ENCODE data around the gene PGA5.
"Not testable (repeated sequence)": the region's sequence is repeated elsewhere in the genome, so short reads cannot be mapped to it uniquely, and the experiment has no call there.

Gene PGA5

DNA sequence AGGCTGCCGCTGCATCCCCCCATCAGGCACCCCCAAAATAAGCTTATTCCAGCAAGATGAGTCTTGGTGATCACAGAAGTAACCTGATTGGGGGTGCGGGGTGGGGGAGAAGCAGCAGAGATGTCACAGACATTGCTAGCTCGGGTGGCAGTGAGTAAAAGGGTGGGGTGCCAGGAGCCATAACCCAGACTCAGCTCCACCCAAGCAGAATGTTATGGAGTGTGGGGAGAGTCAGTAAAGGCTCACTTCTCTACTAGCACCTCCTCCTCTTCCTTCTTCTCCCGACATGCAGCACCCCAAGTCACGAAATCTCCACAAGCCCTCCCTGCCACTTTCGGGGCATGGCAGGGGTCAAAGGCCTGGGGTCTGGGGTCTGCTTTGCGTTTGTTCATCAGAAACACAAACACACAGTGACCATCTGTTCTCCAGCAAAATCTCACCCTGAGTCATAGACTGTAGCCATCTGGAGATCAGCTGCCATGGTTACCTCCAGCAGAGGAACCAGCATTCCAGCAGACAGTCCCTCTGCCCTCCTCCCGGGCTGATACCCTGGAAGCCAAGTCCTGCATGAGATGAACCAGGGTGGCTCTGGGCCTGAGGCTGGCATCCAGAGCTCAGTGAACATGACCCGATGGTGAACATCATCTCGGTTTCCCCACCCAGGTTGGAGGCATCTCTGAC is 14.4 kb upstream of the PGA5 start:
- DNase-seq: not testable (repeated sequence)

DNA sequence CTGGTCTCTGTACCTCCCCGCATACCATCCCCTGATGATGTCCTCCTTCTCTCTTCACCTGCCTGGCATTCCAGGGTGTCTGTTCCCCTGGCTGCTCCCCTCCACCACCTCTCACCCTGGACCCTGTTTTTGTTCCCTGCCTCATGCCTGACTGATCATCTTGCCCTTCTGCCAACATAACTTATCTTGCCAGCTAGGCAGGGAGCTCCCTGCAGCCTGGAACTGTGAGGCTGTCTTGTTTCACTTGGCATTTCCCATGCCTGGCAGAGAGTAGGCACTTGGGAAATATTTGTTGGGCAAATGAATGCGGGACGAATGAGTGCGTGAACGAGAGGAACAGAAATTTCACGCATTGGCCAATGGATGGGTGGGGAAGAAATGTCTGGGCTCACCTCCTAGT is 11.5 kb upstream of the PGA5 start:
- DNase-seq: not testable (repeated sequence)

DNA sequence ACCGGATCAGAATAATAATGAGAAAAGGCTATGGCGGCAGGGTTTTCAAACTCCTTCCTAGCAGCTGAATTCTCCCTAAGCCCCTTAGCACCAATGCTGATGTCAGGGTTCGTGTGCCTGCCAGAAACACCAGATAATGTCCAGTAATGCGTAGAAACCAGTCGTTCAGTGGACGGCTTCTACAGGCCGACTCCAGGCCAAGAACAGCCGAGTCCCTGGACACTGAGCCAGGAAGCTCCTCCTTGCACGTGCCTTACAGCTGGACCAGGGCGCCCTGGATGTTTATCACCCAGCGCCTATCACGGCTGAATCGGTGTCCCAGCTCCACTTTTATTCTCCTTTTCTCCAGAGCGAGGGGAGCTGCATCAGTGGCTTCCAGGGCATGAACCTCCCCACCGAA is 9.9 kb upstream of the PGA5 start:
- not testable (repeated sequence) for DNase-seq

DNA sequence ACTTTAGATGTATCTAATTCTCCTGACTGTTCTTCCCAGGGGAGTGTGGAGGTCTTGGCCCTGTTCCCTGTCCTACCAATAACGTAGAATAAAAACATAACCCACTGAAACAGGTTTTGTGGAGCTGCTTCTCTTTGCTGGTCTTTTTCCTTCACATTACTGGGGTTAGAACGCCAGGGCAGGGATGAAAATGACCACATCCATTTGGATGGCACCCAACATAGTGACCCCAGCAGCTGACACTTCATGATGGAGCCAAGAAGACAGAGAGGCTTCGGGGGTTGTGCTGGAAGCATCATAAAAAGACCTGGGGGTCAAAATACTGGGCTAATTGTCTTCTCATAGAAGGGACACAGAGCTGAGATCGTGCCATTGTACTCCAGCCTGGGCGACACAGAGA is 9.4 kb upstream of the PGA5 start:
- not testable (repeated sequence) for DNase-seq

DNA sequence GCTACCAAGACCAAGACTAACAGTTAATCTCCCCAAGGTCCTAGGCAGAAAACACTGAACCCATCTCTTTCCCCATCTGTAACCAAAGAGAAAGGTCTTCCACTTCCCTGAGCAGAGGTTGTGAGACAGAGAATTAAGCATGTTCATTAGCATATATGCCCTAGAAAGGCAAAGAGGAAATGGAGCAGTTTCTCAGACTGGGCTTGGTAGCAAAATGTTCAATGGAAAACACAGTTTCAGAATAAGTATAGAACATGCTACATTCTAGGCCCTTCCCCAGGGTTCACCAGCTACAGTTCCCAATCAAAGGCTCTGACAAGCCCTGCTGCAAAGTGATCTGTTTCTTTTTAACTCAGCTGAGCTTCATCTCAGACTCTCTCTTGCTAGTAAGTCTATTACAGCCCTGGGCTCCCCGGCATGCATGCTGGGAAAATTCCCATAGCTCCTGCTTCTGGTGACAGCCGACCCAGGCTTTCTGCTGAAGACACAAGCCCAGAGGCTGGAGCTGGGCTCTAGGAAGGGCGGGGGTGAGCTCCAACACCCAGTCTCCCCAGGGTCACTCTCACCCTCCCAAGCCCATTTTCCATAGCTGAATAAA is 8.3 kb upstream of the PGA5 start:
- DNase-seq: not testable (repeated sequence)

- DNase-seq: not testable (repeated sequence)
These were observed 3.8 kb upstream of the PGA5 start for GRCh38 chr11:61237130-61237529.

GRCh38 chr11:61240288-61240687 is 687 bp upstream of the PGA5 start:
- DNase-seq: not testable (repeated sequence)

DNA sequence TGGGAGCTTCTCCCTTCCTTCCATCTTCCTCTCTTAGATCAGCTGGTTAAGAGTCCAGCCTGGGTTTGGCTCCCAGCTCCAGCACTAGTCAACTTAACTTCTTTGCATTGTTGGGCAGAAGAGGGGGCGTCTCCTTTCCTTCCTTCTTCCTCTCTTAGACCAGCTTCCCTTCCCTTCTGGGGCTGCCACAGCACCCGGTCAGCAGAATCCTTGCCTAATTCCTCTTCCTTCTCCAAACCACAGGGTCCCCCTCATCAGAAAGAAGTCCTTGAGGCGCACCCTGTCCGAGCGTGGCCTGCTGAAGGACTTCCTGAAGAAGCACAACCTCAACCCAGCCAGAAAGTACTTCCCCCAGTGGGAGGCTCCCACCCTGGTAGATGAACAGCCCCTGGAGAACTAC is 551 bp downstream of the PGA5 start:
- DNase-seq: not testable (repeated sequence)

DNA sequence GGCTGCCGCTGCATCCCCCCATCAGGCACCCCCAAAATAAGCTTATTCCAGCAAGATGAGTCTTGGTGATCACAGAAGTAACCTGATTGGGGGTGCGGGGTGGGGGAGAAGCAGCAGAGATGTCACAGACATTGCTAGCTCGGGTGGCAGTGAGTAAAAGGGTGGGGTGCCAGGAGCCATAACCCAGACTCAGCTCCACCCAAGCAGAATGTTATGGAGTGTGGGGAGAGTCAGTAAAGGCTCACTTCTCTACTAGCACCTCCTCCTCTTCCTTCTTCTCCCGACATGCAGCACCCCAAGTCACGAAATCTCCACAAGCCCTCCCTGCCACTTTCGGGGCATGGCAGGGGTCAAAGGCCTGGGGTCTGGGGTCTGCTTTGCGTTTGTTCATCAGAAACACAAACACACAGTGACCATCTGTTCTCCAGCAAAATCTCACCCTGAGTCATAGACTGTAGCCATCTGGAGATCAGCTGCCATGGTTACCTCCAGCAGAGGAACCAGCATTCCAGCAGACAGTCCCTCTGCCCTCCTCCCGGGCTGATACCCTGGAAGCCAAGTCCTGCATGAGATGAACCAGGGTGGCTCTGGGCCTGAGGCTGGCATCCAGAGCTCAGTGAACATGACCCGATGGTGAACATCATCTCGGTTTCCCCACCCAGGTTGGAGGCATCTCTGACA is 4.4 kb downstream of the PGA5 start:
- not testable (repeated sequence) for DNase-seq

DNA sequence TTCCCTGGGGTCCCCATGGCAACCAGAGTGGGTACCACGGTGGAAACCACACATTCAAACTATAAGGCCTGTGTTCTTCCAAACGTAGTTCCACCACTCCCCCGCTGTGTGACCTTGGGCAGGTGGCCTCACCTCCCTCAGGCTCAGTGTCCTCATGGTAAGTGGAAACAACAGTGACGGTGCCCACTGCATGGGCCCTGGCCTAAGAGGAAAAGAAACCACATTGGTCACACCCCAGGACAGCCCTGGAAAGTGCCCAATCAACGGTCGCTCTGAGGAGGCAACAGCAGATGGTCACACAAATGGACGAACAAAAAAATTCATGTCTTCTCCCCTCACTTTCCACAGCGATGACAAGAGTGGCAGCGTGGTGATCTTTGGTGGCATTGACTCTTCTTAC is 7.1 kb downstream of the PGA5 start:
- not testable (repeated sequence) for DNase-seq

DNA sequence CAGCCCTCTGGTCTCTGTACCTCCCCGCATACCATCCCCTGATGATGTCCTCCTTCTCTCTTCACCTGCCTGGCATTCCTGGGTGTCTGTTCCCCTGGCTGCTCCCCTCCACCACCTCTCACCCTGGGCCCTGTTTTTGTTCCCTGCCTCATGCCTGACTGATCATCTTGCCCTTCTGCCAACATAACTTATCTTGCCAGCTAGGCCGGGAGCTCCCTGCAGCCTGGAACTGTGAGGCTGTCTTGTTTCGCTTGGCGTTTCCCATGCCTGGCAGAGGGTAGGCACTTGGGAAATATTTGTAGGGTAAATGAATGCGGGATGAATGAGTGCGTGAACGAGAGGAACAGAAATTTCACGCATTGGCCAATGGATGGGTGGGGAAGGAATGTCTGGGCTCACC is 8.2 kb downstream of the PGA5 start:
- DNase-seq: not testable (repeated sequence)

- not testable (repeated sequence) for DNase-seq
These were observed 10.1 kb downstream of the PGA5 start for GRCh38 chr11:61250796-61251765.

- not testable (repeated sequence) for DNase-seq
These were observed 11.4 kb downstream of the PGA5 start for GRCh38 chr11:61252332-61252731.

GRCh38 chr11:61254403-61255025 is 13.5 kb downstream of the PGA5 start:
- peak; percentile 28 for DNase-seq

- DNase-seq: no peak
These were observed 15.9 kb downstream of the PGA5 start for GRCh38 chr11:61256710-61257482.

DNA sequence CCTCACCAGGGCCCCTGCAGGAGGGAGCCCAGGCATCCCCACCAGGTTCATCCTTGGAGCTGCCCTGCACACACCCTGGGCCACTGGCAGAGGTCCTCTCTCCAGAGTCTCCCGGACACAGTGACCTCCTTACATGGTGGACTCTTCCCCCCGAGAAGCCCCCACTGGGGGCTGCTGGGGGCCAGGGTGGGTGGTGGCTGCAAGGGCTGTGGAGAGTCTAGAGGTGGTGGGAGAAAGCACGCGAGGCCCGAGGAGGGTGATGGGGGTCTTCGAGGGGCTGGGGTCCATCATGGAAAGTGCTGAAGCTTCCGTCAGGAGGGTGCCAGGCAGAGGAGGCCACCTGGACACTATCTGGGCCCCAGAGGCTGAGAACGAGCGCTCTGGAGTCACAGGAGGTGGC is 17.6 kb downstream of the PGA5 start:
- DNase-seq: no peak

DNA sequence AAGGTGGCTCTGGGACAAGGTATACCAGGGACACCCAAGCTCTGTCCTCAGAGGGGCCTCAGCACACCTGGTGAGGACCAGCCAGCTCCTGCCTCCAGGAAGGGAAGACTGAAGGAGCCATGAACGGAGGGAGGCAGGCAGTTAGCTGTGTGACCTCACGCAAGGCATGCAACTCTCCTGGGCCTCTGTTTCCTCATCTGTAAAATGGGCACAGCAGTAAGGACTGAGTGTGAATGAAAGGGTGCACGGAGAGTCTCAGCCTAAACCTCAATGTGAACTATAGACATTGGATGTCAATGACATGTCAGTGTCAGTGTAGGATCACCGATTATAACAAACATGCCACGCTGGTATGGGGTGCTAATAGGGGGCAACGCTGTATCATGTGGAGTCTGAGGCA is 18.4 kb downstream of the PGA5 start:
- DNase-seq: no peak

DNA sequence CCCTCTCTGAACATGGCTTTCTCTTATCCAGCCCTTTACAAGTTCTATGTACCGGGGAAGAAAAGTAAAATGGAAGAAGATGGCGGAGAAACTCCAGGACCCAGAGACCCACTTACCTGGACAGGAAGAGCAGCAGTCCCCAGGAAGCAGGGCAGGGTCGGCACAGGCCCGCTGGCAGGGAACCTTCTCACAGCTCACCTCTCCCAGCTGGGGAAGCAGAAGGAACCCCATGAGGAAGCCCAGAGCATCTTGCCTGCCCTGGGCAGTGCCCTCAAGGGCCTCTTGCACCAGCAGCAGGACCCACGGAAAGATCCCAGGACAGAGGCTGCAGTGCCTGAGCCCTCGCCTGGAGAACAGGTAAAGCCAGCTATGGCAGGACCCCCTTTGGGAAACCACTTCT is 23.4 kb downstream of the PGA5 start:
- DNase-seq: no peak

- no peak for DNase-seq
These were observed 23.8 kb downstream of the PGA5 start for GRCh38 chr11:61264795-61265194.

GRCh38 chr11:61265357-61265756 is 24.4 kb downstream of the PGA5 start:
- no peak for DNase-seq

GRCh38 chr11:61266602-61267001 is 25.6 kb downstream of the PGA5 start:
- no peak for DNase-seq

DNA sequence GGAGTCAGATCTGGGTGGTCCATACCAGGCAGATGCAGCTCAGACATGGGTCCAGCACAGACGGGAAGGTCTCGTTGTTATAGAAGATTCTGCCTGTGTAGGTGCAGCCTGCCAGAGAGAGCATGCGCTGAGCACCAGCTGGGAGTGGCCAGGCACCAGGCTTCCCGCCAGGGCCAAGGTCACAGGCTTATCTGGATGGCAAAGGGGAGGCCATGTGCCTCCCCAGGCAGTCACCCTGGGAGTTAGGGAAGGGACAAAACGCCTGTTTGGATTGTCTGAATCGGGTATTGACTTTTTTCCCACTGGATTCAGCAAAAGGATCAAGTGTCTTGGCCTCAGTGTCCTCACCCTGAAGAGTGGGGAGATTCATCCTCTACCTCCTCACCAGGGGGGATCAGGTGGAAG is 26.5 kb downstream of the PGA5 start:
- DNase-seq: no peak

All from effector CD4-positive, alpha-beta T cell (primary cell).